Measurements from ENCODE around the gene PCDHA1.
"Not testable (repeated sequence)": the region's sequence is repeated elsewhere in the genome, so short reads cannot be mapped to it uniquely, and the experiment has no call there.

- not testable (repeated sequence) for TF ChIP-seq CTCF (CRISPR knock-in tag; IDR thresholded peaks at IDR 0.05); ZGPAT (CRISPR knock-in tag; IDR thresholded peaks at IDR 0.05); ERF (CRISPR knock-in tag; IDR thresholded peaks at IDR 0.05); RXRA (CRISPR knock-in tag; IDR thresholded peaks at IDR 0.05); ZMAT3 (CRISPR knock-in tag; conservative IDR thresholded peaks at IDR 0.05); CEBPB (IDR thresholded peaks at IDR 0.05; ENCODE audit: borderline replicate concordance, low read depth, low read length); PHF20 (CRISPR knock-in tag; IDR thresholded peaks at IDR 0.05); SP4 (CRISPR knock-in tag; IDR thresholded peaks at IDR 0.05); FIP1L1 (IDR thresholded peaks at IDR 0.05; ENCODE audit: borderline replicate concordance, insufficient read depth, low read depth, low read length); ZNF597 (CRISPR knock-in tag; IDR thresholded peaks at IDR 0.05); ETV5 (CRISPR knock-in tag; IDR thresholded peaks at IDR 0.05; ENCODE audit: borderline replicate concordance); ZNF362 (CRISPR knock-in tag; IDR thresholded peaks at IDR 0.05; ENCODE audit: borderline replicate concordance); PATZ1 (CRISPR knock-in tag; IDR thresholded peaks at IDR 0.05)
These were observed 16.4 kb downstream of the PCDHA1 start for GRCh38 chr5:140802381-140802780.
